Gastrocnemius medialis (tissue), 4 donors: ENCODE results near the gene GARRE1.

Experiments used
- CTCF ChIP-seq, 5 experiments: fragments of 450-650 bp in 3 of 5; fragments of 200-600 bp in 2 of 5; sonication (generic) in 2 of 5; IDR thresholded peaks in 4 of 5; conservative IDR thresholded peaks in 1 of 5; 1 replicate in 4 of 5; 2 replicates in 1 of 5; pipeline ENCODE4 v1.5.1; 2016 to 2019; ENCODE audit warnings: antibody characterized with exemption in 5 of 5, mild to moderate bottlenecking in 3 of 5, moderate library complexity in 3 of 5
- POLR2A ChIP-seq, 2 donors: fragments of 450-650 bp; IDR thresholded peaks; one replicate each; pipeline ENCODE4 v1.6.1; 2017; ENCODE audit warnings: antibody characterized with exemption in 2 of 2, mild to moderate bottlenecking in 2 of 2, moderate library complexity in 2 of 2

DNA sequence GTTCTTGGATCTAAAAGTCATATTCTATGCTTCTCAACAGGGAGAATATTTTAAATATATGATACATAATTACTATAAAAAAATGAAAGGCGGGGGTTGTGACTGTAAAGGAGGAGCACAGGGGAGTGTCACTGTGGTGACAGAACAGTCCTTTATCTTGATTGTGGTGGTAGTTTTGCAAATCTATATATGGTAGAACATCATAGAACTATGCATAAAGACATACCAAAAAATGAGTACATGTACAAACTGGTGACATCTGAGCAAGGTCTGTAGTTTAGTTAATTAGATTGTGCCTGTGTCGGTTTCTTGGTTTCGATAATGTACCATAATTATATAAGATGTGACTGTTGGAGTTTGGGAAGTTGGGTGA is 38.7 kb upstream of the GARRE1 start:
- TF ChIP-seq POLR2A (IDR thresholded peaks at IDR 0.05) (no peak), CTCF (IDR thresholded peaks at IDR 0.05 in 4 of 5, conservative IDR thresholded peaks at IDR 0.05 in 1 of 5) (no peak)
